HepG2 (cell line): ENCODE data around the gene VPS37B. TPM values are rescaled to one million over a fixed set of nuclear protein-coding genes. Genes with fewer than 3 reads are reported as not detected.
A peak's percentile ranks its signal among the peaks of the same experiment; 100 is the strongest.

Experiments used
- ARID4A ChIP-seq: sonication (generic); formaldehyde crosslinking; IDR thresholded peaks from 2 replicates; pipeline ENCODE4 v1.5.0; 2020; ENCODE audit warnings: mild to moderate bottlenecking, missing genetic modification reagents, borderline replicate concordance
- EEA1 ChIP-seq: sonication (generic); formaldehyde crosslinking; IDR thresholded peaks from 2 replicates; pipeline ENCODE4 v1.5.1; 2020; ENCODE audit warnings: mild to moderate bottlenecking, missing genetic modification reagents, borderline replicate concordance
- GRHL1 ChIP-seq: sonication (generic); formaldehyde crosslinking; conservative IDR thresholded peaks from 2 replicates; pipeline ENCODE4 v1.8.0; 2022; ENCODE audit warnings: missing genetic modification reagents
- KDM2A ChIP-seq: sonication (generic); formaldehyde crosslinking; IDR thresholded peaks from 2 replicates; pipeline ENCODE4 v1.4.0; 2020; ENCODE audit warnings: low read depth, missing genetic modification reagents, borderline replicate concordance
- MAFF ChIP-seq: IDR thresholded peaks from 2 replicates; pipeline ENCODE4 v1.6.1; 2011; ENCODE audit warnings: low read depth, low read length, improper control_type of control experiment
- MAX ChIP-seq: IDR thresholded peaks from 2 replicates; pipeline ENCODE4 v1.6.1; 2012; ENCODE audit warnings: inconsistent platforms
- MYC ChIP-seq: sonication (generic); formaldehyde crosslinking; IDR thresholded peaks from 2 replicates; pipeline ENCODE4 v1.9.0; 2021; ENCODE audit warnings: missing genetic modification reagents, borderline replicate concordance
- NR2F6 ChIP-seq, 2 experiments: IDR thresholded peaks; 2 replicates each; pipeline ENCODE4 v1.6.1; 2016; ENCODE audit warnings: antibody characterized with exemption in 1 of 2, mild to moderate bottlenecking in 1 of 2
- SOX13 ChIP-seq, 3 experiments: fragments of 450-650 bp in 1 of 3; sonication (generic) in 1 of 3; formaldehyde crosslinking in 1 of 3; IDR thresholded peaks in 2 of 3; conservative IDR thresholded peaks in 1 of 3; 2 replicates each; pipeline versions ENCODE4 v1.5.0 to v1.6.1; 2016 to 2020; ENCODE audit warnings: antibody characterized with exemption in 1 of 3, mild to moderate bottlenecking in 1 of 3, missing compliant biosample characterization in 1 of 3, missing genetic modification reagents in 1 of 3, moderate library complexity in 1 of 3
- SOX5 ChIP-seq: IDR thresholded peaks from 2 replicates; pipeline ENCODE4 v1.6.1; 2016; ENCODE audit warnings: borderline replicate concordance
- TBX2 ChIP-seq: sonication (generic); formaldehyde crosslinking; IDR thresholded peaks from 2 replicates; pipeline ENCODE4 v1.5.0; 2020; ENCODE audit warnings: missing genetic modification reagents, mild to moderate bottlenecking, borderline replicate concordance
- TMF1 ChIP-seq: sonication (generic); formaldehyde crosslinking; IDR thresholded peaks from 2 replicates; pipeline ENCODE4 v1.8.1; 2022; ENCODE audit warnings: low read depth, missing genetic modification reagents
- ZFP91 ChIP-seq: sonication (generic); formaldehyde crosslinking; IDR thresholded peaks from 2 replicates; pipeline ENCODE4 v1.9.0; 2022; ENCODE audit warnings: missing genetic modification reagents, mild to moderate bottlenecking, borderline replicate concordance
- ZNF296 ChIP-seq: sonication (generic); formaldehyde crosslinking; conservative IDR thresholded peaks from 2 replicates; pipeline ENCODE4 v1.5.0; 2020; ENCODE audit warnings: mild to moderate bottlenecking, missing genetic modification reagents
- ZNF3 ChIP-seq: IDR thresholded peaks from 2 replicates; pipeline ENCODE4 v1.7.0; 2017; ENCODE audit warnings: inconsistent platforms
- ZNF451 ChIP-seq: sonication (generic); formaldehyde crosslinking; IDR thresholded peaks from 2 replicates; pipeline ENCODE4 v1.5.0; 2020; ENCODE audit warnings: mild to moderate bottlenecking, missing genetic modification reagents
- ZNF468 ChIP-seq: sonication (generic); formaldehyde crosslinking; IDR thresholded peaks from 2 replicates; pipeline ENCODE4 v1.8.0; 2022; ENCODE audit warnings: mild to moderate bottlenecking, moderate library complexity, missing genetic modification reagents
- ZNF709 ChIP-seq: sonication (generic); formaldehyde crosslinking; IDR thresholded peaks from 2 replicates; pipeline ENCODE4 v1.5.0; 2020; ENCODE audit warnings: mild to moderate bottlenecking, missing genetic modification reagents
- ZNF737 ChIP-seq: sonication (generic); formaldehyde crosslinking; IDR thresholded peaks from 2 replicates; pipeline ENCODE4 v1.5.0; 2020; ENCODE audit warnings: missing genetic modification reagents, mild to moderate bottlenecking, borderline replicate concordance
- ZNF841 ChIP-seq: sonication (generic); formaldehyde crosslinking; IDR thresholded peaks from 2 replicates; pipeline ENCODE4 v1.8.1; 2023; ENCODE audit warnings: missing genetic modification reagents, borderline replicate concordance
- polyA plus RNA-seq, 8 experiments: library from polyadenylated mRNA; depleted of rRNA in 3 of 8; stranded (reverse) in 7 of 8; unstranded in 1 of 8; fragments of >200 nt; fragmentation: Illumina TruSeq in 4 of 8; extraction: Trizol in 4 of 8; gene quantifications; 2 replicates each; pipeline versions ENCODE4 v1.2.1 to v1.2.3, GENCODE V29; 2011 to 2016; ENCODE audit warnings: low read depth in 4 of 8, missing spikeins in 1 of 8, mixed read lengths in 1 of 8; ENCODE audit not compliant: insufficient read depth in 1 of 8
- total RNA-seq, 5 experiments: library from RNA; depleted of rRNA; stranded (reverse); fragments of >200 nt; fragmentation: Illumina TruSeq; extraction: Trizol; gene quantifications; 2 replicates each; pipeline ENCODE4 v1.2.3, GENCODE V29; 2016; ENCODE audit warnings: low read depth in 1 of 5

The VPS37B gene
- total and polyA plus RNA-seq, 2 of the 13 experiments (the other 11 are each of a cell fraction or from before 2014, with no cell fraction given) = 4.6 to 5.3 TPM

- no peak for TF ChIP-seq MAFF
- no peak for TF ChIP-seq SOX5 (CRISPR knock-in tag)
- TF ChIP-seq ZNF451 (CRISPR knock-in tag) = no peak
- no peak; the same call in 1 of the 2 replicates for TF ChIP-seq KDM2A
- no peak for TF ChIP-seq ZNF737 (CRISPR knock-in tag)
- TF ChIP-seq MAX = peak; percentile 81
- TF ChIP-seq NR2F6 (IDR thresholded peaks at IDR 0.05) = no peak
- no peak for TF ChIP-seq NR2F6 (CRISPR knock-in tag; IDR thresholded peaks at IDR 0.05)
- TF ChIP-seq SOX13 (IDR thresholded peaks at IDR 0.05) = no peak
- peak in 1 of 2 experiments; percentile 23; a peak in 1 of 4 replicates for TF ChIP-seq SOX13 (CRISPR knock-in tag; conservative IDR thresholded peaks at IDR 0.05 in 1 of 2, IDR thresholded peaks at IDR 0.05 in 1 of 2)
- TF ChIP-seq TMF1 = no peak
- TF ChIP-seq TBX2 (CRISPR knock-in tag) = peak; percentile 35; the same call in 1 of the 2 replicates
- peak; percentile 76; the same call in 1 of the 2 replicates for TF ChIP-seq MYC (CRISPR knock-in tag)
- peak; percentile 58; the same call in 1 of the 2 replicates for TF ChIP-seq ZFP91
- TF ChIP-seq EEA1 (CRISPR knock-in tag) = no peak
- no peak for TF ChIP-seq ZNF3 (CRISPR knock-in tag)
- no peak for TF ChIP-seq GRHL1
- no peak for TF ChIP-seq ZNF296
- TF ChIP-seq ZNF468 (CRISPR knock-in tag) = no peak
- TF ChIP-seq ZNF841 (CRISPR knock-in tag) = no peak
- no peak; the same call in 1 of the 2 replicates for TF ChIP-seq ARID4A (CRISPR knock-in tag)
- 0 out of 2 replicates have a peak, but pooled peaks have one; percentile 54 for TF ChIP-seq ZNF709 (CRISPR knock-in tag)
Observed at GRCh38 chr12:122865268-122866231, 30.4 kb downstream of the VPS37B start (continued).
